Measurements from ENCODE around the gene PILRA.
"Not testable (repeated sequence)": the region's sequence is repeated elsewhere in the genome, so short reads cannot be mapped to it uniquely, and the experiment has no call there.

Gene PILRA

GRCh38 chr7:100373261-100373831 lies at the start of gene PILRA:
TSS of gene PILRA (plus strand) at chr7:100373487. CDS start at chr7:100373657, 170 bp downstream.
- DNase-seq, result no peak

GRCh38 chr7:100324194-100324593 lies 49.1 kb upstream of the PILRA start:
- DNase-seq, result not testable (repeated sequence)

GRCh38 chr7:100325671-100326070 lies 47.6 kb upstream of the PILRA start:
- DNase-seq, result not testable (repeated sequence)

GRCh38 chr7:100326914-100327313 lies 46.4 kb upstream of the PILRA start:
- not testable (repeated sequence) for DNase-seq

GRCh38 chr7:100335566-100336466 lies 37.5 kb upstream of the PILRA start:
- DNase-seq, result peak; percentile 80

GRCh38 chr7:100338083-100338696 lies 35.1 kb upstream of the PILRA start:
- DNase-seq, result not testable (repeated sequence)

- DNase-seq, result not testable (repeated sequence)
Measured at GRCh38 chr7:100341286-100341685, 32.0 kb upstream of the PILRA start.

- no peak for DNase-seq
Measured at GRCh38 chr7:100342765-100343164, 30.5 kb upstream of the PILRA start.

- DNase-seq, result not testable (repeated sequence)
Measured at GRCh38 chr7:100344124-100344559, 29.1 kb upstream of the PILRA start.

GRCh38 chr7:100344560-100345287 lies 28.6 kb upstream of the PILRA start:
- peak; percentile 66 for DNase-seq

- peak; percentile 64 for DNase-seq
Measured at GRCh38 chr7:100345288-100345672, 28.0 kb upstream of the PILRA start.

- no peak for DNase-seq
Measured at GRCh38 chr7:100346921-100347320, 26.4 kb upstream of the PILRA start.

- no peak for DNase-seq
Measured at GRCh38 chr7:100348805-100349204, 24.5 kb upstream of the PILRA start.

- DNase-seq, result no peak
Measured at GRCh38 chr7:100349757-100350156, 23.5 kb upstream of the PILRA start.

GRCh38 chr7:100351657-100352058 lies 21.6 kb upstream of the PILRA start:
- DNase-seq, result no peak

GRCh38 chr7:100352230-100352781 lies 21.0 kb upstream of the PILRA start:
- DNase-seq, result not testable (repeated sequence)

GRCh38 chr7:100352984-100353684 lies 20.2 kb upstream of the PILRA start:
- no peak for DNase-seq

- DNase-seq, result peak; percentile 47
Measured at GRCh38 chr7:100353685-100354330, 19.5 kb upstream of the PILRA start.

- DNase-seq, result no peak
Measured at GRCh38 chr7:100356416-100357068, 16.7 kb upstream of the PILRA start.

GRCh38 chr7:100357131-100357561 lies 16.1 kb upstream of the PILRA start:
- DNase-seq, result no peak
